Measurements from ENCODE around the gene PPP1R2.

PPP1R2 gene

GRCh38 chr3:195548987-195549386 lies 5.9 kb upstream of the PPP1R2 start:
- Histone ChIP-seq H3K4me3 (ENCODE audit: low read depth, low read length) (0 out of 2 replicates have a peak overlapping the region, but pooled peaks have one; percentile 21), H3K36me3 (ENCODE audit: control insufficient read depth, insufficient read depth, low read length) (no peaks in the 10 kb centered on the region), H3K27me3 (ENCODE audit: control insufficient read depth, insufficient read depth, low read length) (peaks cover 10% of the 10 kb centered on the region), H3K9ac (ENCODE audit: low read length) (peak overlapping the region; percentile 68), H3K4me1 (ENCODE audit: control insufficient read depth, insufficient read depth, low read length) (peaks cover 50% of the 10 kb centered on the region), H3K9me3 (ENCODE audit: control insufficient read depth, insufficient read depth, low read depth, low read length) (no peaks in the 10 kb centered on the region), H3K27ac (ENCODE audit: low read depth, low read length) (peak overlapping the region; percentile 42; the same call in 1 of the 2 replicates)

- H3K9me3 ChIP-seq (ENCODE audit: control insufficient read depth, insufficient read depth, low read depth, low read length), result no peaks in the 10 kb centered on the region
- H3K27ac ChIP-seq (ENCODE audit: low read depth, low read length), result peak overlapping the region; percentile 60; the same call in 1 of the 2 replicates
- H3K9ac ChIP-seq (ENCODE audit: low read length), result peak overlapping the region; percentile 68
- H3K4me1 ChIP-seq (ENCODE audit: control insufficient read depth, insufficient read depth, low read length), result peaks cover 55% of the 10 kb centered on the region
- peaks cover 14% of the 10 kb centered on the region for H3K27me3 ChIP-seq (ENCODE audit: control insufficient read depth, insufficient read depth, low read length)
- peak overlapping the region; percentile 21 for H3K4me3 ChIP-seq (ENCODE audit: low read depth, low read length)
- H3K36me3 ChIP-seq (ENCODE audit: control insufficient read depth, insufficient read depth, low read length), result no peaks in the 10 kb centered on the region
These were observed 5.4 kb upstream of the PPP1R2 start for GRCh38 chr3:195548501-195548900.

GRCh38 chr3:195548006-195548405 lies 4.9 kb upstream of the PPP1R2 start:
- Histone ChIP-seq H3K27me3 (ENCODE audit: control insufficient read depth, insufficient read depth, low read length) (peaks cover 15% of the 10 kb centered on the region), H3K36me3 (ENCODE audit: control insufficient read depth, insufficient read depth, low read length) (no peaks in the 10 kb centered on the region), H3K9me3 (ENCODE audit: control insufficient read depth, insufficient read depth, low read depth, low read length) (no peaks in the 10 kb centered on the region), H3K4me1 (ENCODE audit: control insufficient read depth, insufficient read depth, low read length) (peaks cover 55% of the 10 kb centered on the region), H3K27ac (ENCODE audit: low read depth, low read length) (peak overlapping the region; percentile 60; the same call in 1 of the 2 replicates), H3K4me3 (ENCODE audit: low read depth, low read length) (peak overlapping the region; percentile 21), H3K9ac (ENCODE audit: low read length) (peak overlapping the region; percentile 68)

- Histone ChIP-seq H3K27me3 (ENCODE audit: control insufficient read depth, insufficient read depth, low read length) (peaks cover 15% of the 10 kb centered on the region), H3K4me1 (ENCODE audit: control insufficient read depth, insufficient read depth, low read length) (peaks cover 56% of the 10 kb centered on the region), H3K27ac (ENCODE audit: low read depth, low read length) (no peak overlapping the region), H3K9me3 (ENCODE audit: control insufficient read depth, insufficient read depth, low read depth, low read length) (no peaks in the 10 kb centered on the region), H3K4me3 (ENCODE audit: low read depth, low read length) (no peak overlapping the region), H3K36me3 (ENCODE audit: control insufficient read depth, insufficient read depth, low read length) (no peaks in the 10 kb centered on the region), H3K9ac (ENCODE audit: low read length) (no peak overlapping the region)
These were observed 3.0 kb upstream of the PPP1R2 start for GRCh38 chr3:195546130-195546560.

- H3K9me3 ChIP-seq (ENCODE audit: control insufficient read depth, insufficient read depth, low read depth, low read length), result no peaks in the 10 kb centered on the region
- H3K27me3 ChIP-seq (ENCODE audit: control insufficient read depth, insufficient read depth, low read length), result peaks cover 15% of the 10 kb centered on the region
- H3K36me3 ChIP-seq (ENCODE audit: control insufficient read depth, insufficient read depth, low read length), result no peaks in the 10 kb centered on the region
- no peak overlapping the region for H3K9ac ChIP-seq (ENCODE audit: low read length)
- no peak overlapping the region for H3K4me3 ChIP-seq (ENCODE audit: low read depth, low read length)
- peaks cover 57% of the 10 kb centered on the region for H3K4me1 ChIP-seq (ENCODE audit: control insufficient read depth, insufficient read depth, low read length)
- H3K27ac ChIP-seq (ENCODE audit: low read depth, low read length), result no peak overlapping the region
These were observed 1.5 kb upstream of the PPP1R2 start for GRCh38 chr3:195544634-195545033.

- Histone ChIP-seq H3K4me1 (ENCODE audit: control insufficient read depth, insufficient read depth, low read length) (peaks cover 57% of the 10 kb centered on the region), H3K27ac (ENCODE audit: low read depth, low read length) (no peak overlapping the region), H3K27me3 (ENCODE audit: control insufficient read depth, insufficient read depth, low read length) (peaks cover 15% of the 10 kb centered on the region), H3K9ac (ENCODE audit: low read length) (peak overlapping the region; percentile 70), H3K9me3 (ENCODE audit: control insufficient read depth, insufficient read depth, low read depth, low read length) (no peaks in the 10 kb centered on the region), H3K4me3 (ENCODE audit: low read depth, low read length) (peak overlapping the region; percentile 95), H3K36me3 (ENCODE audit: control insufficient read depth, insufficient read depth, low read length) (no peaks in the 10 kb centered on the region)
These were observed 1.1 kb upstream of the PPP1R2 start for GRCh38 chr3:195544230-195544536.

GRCh38 chr3:195543500-195544229 lies 540 bp upstream of the PPP1R2 start:
- H3K4me1 ChIP-seq (ENCODE audit: control insufficient read depth, insufficient read depth, low read length), result peaks cover 52% of the 10 kb centered on the region

GRCh38 chr3:195542316-195542697 lies 818 bp downstream of the PPP1R2 start:
- Histone ChIP-seq H3K27ac (ENCODE audit: low read depth, low read length) (peak overlapping the region; percentile 86; the same call in 1 of the 2 replicates), H3K9ac (ENCODE audit: low read length) (peak overlapping the region; percentile 97), H3K9me3 (ENCODE audit: control insufficient read depth, insufficient read depth, low read depth, low read length) (no peaks in the 10 kb centered on the region), H3K36me3 (ENCODE audit: control insufficient read depth, insufficient read depth, low read length) (no peaks in the 10 kb centered on the region), H3K27me3 (ENCODE audit: control insufficient read depth, insufficient read depth, low read length) (peaks cover 15% of the 10 kb centered on the region), H3K4me1 (ENCODE audit: control insufficient read depth, insufficient read depth, low read length) (peaks cover 47% of the 10 kb centered on the region), H3K4me3 (ENCODE audit: low read depth, low read length) (peak overlapping the region; percentile 95)

More at GRCh38 chr3:195543500-195544229, 540 bp upstream of the PPP1R2 start:
- H3K4me3 ChIP-seq (ENCODE audit: low read depth, low read length), result peak overlapping the region; percentile 95
- no peak overlapping the region for H3K27ac ChIP-seq (ENCODE audit: low read depth, low read length)
- no peaks in the 10 kb centered on the region for H3K36me3 ChIP-seq (ENCODE audit: control insufficient read depth, insufficient read depth, low read length)
- H3K27me3 ChIP-seq (ENCODE audit: control insufficient read depth, insufficient read depth, low read length), result peaks cover 15% of the 10 kb centered on the region
- no peaks in the 10 kb centered on the region for H3K9me3 ChIP-seq (ENCODE audit: control insufficient read depth, insufficient read depth, low read depth, low read length)
- H3K9ac ChIP-seq (ENCODE audit: low read length), result peak overlapping the region; percentile 70

- Histone ChIP-seq H3K27ac (ENCODE audit: low read depth, low read length) (no peak overlapping the region), H3K27me3 (ENCODE audit: control insufficient read depth, insufficient read depth, low read length) (peaks cover 15% of the 10 kb centered on the region), H3K9me3 (ENCODE audit: control insufficient read depth, insufficient read depth, low read depth, low read length) (no peaks in the 10 kb centered on the region), H3K4me3 (ENCODE audit: low read depth, low read length) (peak overlapping the region; percentile 95; the same call in 1 of the 2 replicates), H3K9ac (ENCODE audit: low read length) (no peak overlapping the region), H3K4me1 (ENCODE audit: control insufficient read depth, insufficient read depth, low read length) (peaks cover 35% of the 10 kb centered on the region), H3K36me3 (ENCODE audit: control insufficient read depth, insufficient read depth, low read length) (no peaks in the 10 kb centered on the region)
These were observed 2.6 kb downstream of the PPP1R2 start for GRCh38 chr3:195540511-195540910.

GRCh38 chr3:195540027-195540426 lies 3.1 kb downstream of the PPP1R2 start:
- H3K9me3 ChIP-seq (ENCODE audit: control insufficient read depth, insufficient read depth, low read depth, low read length), result peaks cover 3% of the 10 kb centered on the region
- no peak overlapping the region for H3K27ac ChIP-seq (ENCODE audit: low read depth, low read length)
- peaks cover 35% of the 10 kb centered on the region for H3K4me1 ChIP-seq (ENCODE audit: control insufficient read depth, insufficient read depth, low read length)
- no peaks in the 10 kb centered on the region for H3K36me3 ChIP-seq (ENCODE audit: control insufficient read depth, insufficient read depth, low read length)
- no peak overlapping the region; the same call in 1 of the 2 replicates for H3K4me3 ChIP-seq (ENCODE audit: low read depth, low read length)
- H3K9ac ChIP-seq (ENCODE audit: low read length), result no peak overlapping the region
- H3K27me3 ChIP-seq (ENCODE audit: control insufficient read depth, insufficient read depth, low read length), result peaks cover 15% of the 10 kb centered on the region

- Histone ChIP-seq H3K9ac (ENCODE audit: low read length) (no peak overlapping the region), H3K27ac (ENCODE audit: low read depth, low read length) (no peak overlapping the region), H3K9me3 (ENCODE audit: control insufficient read depth, insufficient read depth, low read depth, low read length) (peaks cover 3% of the 10 kb centered on the region), H3K27me3 (ENCODE audit: control insufficient read depth, insufficient read depth, low read length) (peaks cover 10% of the 10 kb centered on the region), H3K4me3 (ENCODE audit: low read depth, low read length) (no peak overlapping the region), H3K36me3 (ENCODE audit: control insufficient read depth, insufficient read depth, low read length) (no peaks in the 10 kb centered on the region), H3K4me1 (ENCODE audit: control insufficient read depth, insufficient read depth, low read length) (peaks cover 30% of the 10 kb centered on the region)
These were observed 3.6 kb downstream of the PPP1R2 start for GRCh38 chr3:195539479-195539878.
